ENCODE results near the gene MPRIP.

DNA sequence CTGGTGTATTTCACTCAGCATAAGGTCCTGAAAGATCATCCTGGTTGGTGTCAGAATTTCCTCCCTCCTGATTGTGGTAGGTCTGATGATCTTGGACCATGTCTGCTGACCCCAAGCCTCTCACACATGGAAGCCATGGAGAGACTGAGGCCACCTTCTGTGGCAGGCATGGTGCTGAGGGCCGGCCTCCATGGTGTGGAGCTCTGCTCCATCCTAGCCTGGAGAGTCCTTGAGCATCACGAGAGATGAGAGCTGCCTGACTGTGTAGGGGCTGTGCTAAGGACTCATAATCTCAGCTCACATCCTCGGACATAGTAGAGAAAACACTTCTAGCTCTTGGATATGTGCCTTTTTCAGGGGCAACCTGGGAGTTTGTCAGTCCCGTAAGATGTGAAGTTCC, 40.6 kb downstream of the MPRIP start:
- TF ChIP-seq CTCF (IDR thresholded peaks at IDR 0.05) (no peak), POLR2A (IDR thresholded peaks at IDR 0.05) (no peak), POLR2AphosphoS5 (IDR thresholded peaks at IDR 0.05) (no peak)
